K562 treated with DMSO at 1 percent for 24 hours (cell line): ENCODE data around the gene RNF187. TPM values are rescaled to one million over a fixed set of nuclear protein-coding genes. Genes with fewer than 3 reads are reported as not detected.

ENCODE experiments used
- total RNA-seq: library from RNA; unstranded; fragments of 300-600 nt; gene quantifications from 2 replicates; pipeline ENCODE4 v1.2.3, GENCODE V29; 2022; ENCODE audit warnings: low read depth; ENCODE audit not compliant: insufficient read depth

Gene RNF187
- 345 and 399 TPM in 2 replicates for total RNA-seq

DNA sequence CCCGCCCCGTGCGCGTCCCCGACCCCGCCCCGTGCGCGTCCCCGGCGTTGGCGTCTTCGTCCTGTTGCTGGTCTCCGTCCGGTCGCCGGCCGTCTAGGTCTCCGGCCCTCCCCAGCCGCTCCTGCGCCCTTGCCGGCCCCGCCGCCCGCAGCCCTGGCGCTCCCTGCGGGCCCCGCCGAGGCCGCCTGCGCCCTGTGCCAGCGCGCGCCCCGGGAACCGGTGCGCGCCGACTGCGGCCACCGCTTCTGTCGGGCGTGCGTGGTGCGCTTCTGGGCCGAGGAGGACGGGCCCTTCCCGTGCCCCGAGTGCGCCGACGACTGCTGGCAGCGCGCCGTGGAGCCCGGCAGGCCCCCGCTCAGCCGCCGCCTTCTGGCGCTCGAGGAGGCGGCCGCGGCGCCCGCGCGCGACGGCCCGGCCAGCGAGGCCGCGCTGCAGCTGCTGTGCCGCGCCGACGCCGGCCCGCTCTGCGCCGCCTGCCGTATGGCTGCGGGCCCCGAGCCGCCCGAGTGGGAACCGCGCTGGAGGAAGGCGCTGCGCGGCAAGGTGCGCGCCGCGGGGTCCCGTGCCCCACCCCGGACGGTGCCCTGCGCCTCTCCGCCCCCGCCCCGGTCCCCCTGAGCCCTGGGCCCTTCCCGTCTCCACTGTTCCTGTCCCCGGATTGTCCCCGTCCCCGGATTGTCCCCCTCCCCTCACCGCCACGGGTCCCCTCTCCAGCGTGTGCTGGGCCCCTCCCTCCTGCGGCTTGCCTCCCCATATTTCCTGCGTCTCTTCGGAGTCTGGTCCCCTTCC is at the start of gene RNF187:
Gene RNF187 (plus strand): TSS at position 47 of the 789 bp plus-strand sequence.

Other genes starting within 250 kb of the RNF187 start
- gene TRIM11, start 80.5 kb upstream of the RNF187 start, total RNA-seq: 72.5 and 78.5 TPM in 2 replicates
- gene TRIM17, start 70.5 kb upstream of the RNF187 start, total RNA-seq: 0.27 and 0.29 TPM in 2 replicates
- gene RHOU, start 248.1 kb downstream of the RNF187 start, total RNA-seq: not detected in 2 replicates